ENCODE measurements around the gene APP.

The APP gene

GRCh38 chr21:25913479-25913878 is 257.1 kb downstream of the APP start:
- H3K27me3 Mint-ChIP-seq = no peaks in the 10 kb centered on the region
- no peak overlapping the region for H3K27ac Mint-ChIP-seq
- H3K4me1 Mint-ChIP-seq (ENCODE audit: low read depth) = no peaks in the 10 kb centered on the region
- no peaks in the 10 kb centered on the region for H3K9me3 Mint-ChIP-seq (ENCODE audit: low read depth)
- H3K36me3 Mint-ChIP-seq = peaks cover 13% of the 10 kb centered on the region
- H3K4me3 Mint-ChIP-seq = no peak overlapping the region

GRCh38 chr21:25912402-25912746 is 258.2 kb downstream of the APP start:
- Mint-ChIP-seq H3K4me3 (no peak overlapping the region), H3K9me3 (ENCODE audit: low read depth) (no peaks in the 10 kb centered on the region), H3K27ac (no peak overlapping the region), H3K4me1 (ENCODE audit: low read depth) (no peaks in the 10 kb centered on the region), H3K27me3 (no peaks in the 10 kb centered on the region), H3K36me3 (peaks cover 8% of the 10 kb centered on the region)

- Mint-ChIP-seq H3K27ac (no peak overlapping the region), H3K36me3 (peaks cover 8% of the 10 kb centered on the region), H3K4me3 (no peak overlapping the region), H3K4me1 (ENCODE audit: low read depth) (no peaks in the 10 kb centered on the region), H3K27me3 (no peaks in the 10 kb centered on the region), H3K9me3 (ENCODE audit: low read depth) (no peaks in the 10 kb centered on the region)
Measured at GRCh38 chr21:25911730-25912401, 258.7 kb downstream of the APP start.

GRCh38 chr21:25910809-25911208 is 259.8 kb downstream of the APP start:
- Mint-ChIP-seq H3K27ac (no peak overlapping the region), H3K4me1 (ENCODE audit: low read depth) (no peaks in the 10 kb centered on the region), H3K36me3 (peaks cover 8% of the 10 kb centered on the region), H3K9me3 (ENCODE audit: low read depth) (no peaks in the 10 kb centered on the region), H3K4me3 (no peak overlapping the region), H3K27me3 (no peaks in the 10 kb centered on the region)

- peaks cover 6% of the 10 kb centered on the region for H3K36me3 Mint-ChIP-seq
- H3K27ac Mint-ChIP-seq = no peak overlapping the region
- no peak overlapping the region for H3K4me3 Mint-ChIP-seq
- no peaks in the 10 kb centered on the region for H3K9me3 Mint-ChIP-seq (ENCODE audit: low read depth)
- no peaks in the 10 kb centered on the region for H3K4me1 Mint-ChIP-seq (ENCODE audit: low read depth)
- H3K27me3 Mint-ChIP-seq = no peaks in the 10 kb centered on the region
Measured at GRCh38 chr21:25909341-25909740, 261.2 kb downstream of the APP start.

- no peaks in the 10 kb centered on the region for H3K9me3 Mint-ChIP-seq (ENCODE audit: low read depth)
- H3K4me3 Mint-ChIP-seq = no peak overlapping the region
- no peaks in the 10 kb centered on the region for H3K4me1 Mint-ChIP-seq (ENCODE audit: low read depth)
- H3K27me3 Mint-ChIP-seq = no peaks in the 10 kb centered on the region
- H3K27ac Mint-ChIP-seq = no peak overlapping the region
- peaks cover 6% of the 10 kb centered on the region for H3K36me3 Mint-ChIP-seq
Measured at GRCh38 chr21:25908495-25908894, 262.1 kb downstream of the APP start.

- Mint-ChIP-seq H3K36me3 (peaks cover 6% of the 10 kb centered on the region), H3K4me1 (ENCODE audit: low read depth) (no peaks in the 10 kb centered on the region), H3K27me3 (no peaks in the 10 kb centered on the region), H3K9me3 (ENCODE audit: low read depth) (no peaks in the 10 kb centered on the region), H3K27ac (no peak overlapping the region), H3K4me3 (no peak overlapping the region)
Measured at GRCh38 chr21:25907573-25908275, 262.8 kb downstream of the APP start.

GRCh38 chr21:25906587-25906986 is 264.0 kb downstream of the APP start:
- no peak overlapping the region for H3K27ac Mint-ChIP-seq
- no peak overlapping the region for H3K4me3 Mint-ChIP-seq
- no peaks in the 10 kb centered on the region for H3K4me1 Mint-ChIP-seq (ENCODE audit: low read depth)
- peaks cover 3% of the 10 kb centered on the region for H3K36me3 Mint-ChIP-seq
- no peaks in the 10 kb centered on the region for H3K9me3 Mint-ChIP-seq (ENCODE audit: low read depth)
- H3K27me3 Mint-ChIP-seq = no peaks in the 10 kb centered on the region

GRCh38 chr21:25905126-25905525 is 265.4 kb downstream of the APP start:
- no peaks in the 10 kb centered on the region for H3K9me3 Mint-ChIP-seq (ENCODE audit: low read depth)

GRCh38 chr21:25904044-25904695 is 266.4 kb downstream of the APP start:
- Mint-ChIP-seq H3K27ac (no peak overlapping the region), H3K4me3 (no peak overlapping the region), H3K36me3 (no peaks in the 10 kb centered on the region), H3K27me3 (no peaks in the 10 kb centered on the region), H3K4me1 (ENCODE audit: low read depth) (no peaks in the 10 kb centered on the region), H3K9me3 (ENCODE audit: low read depth) (no peaks in the 10 kb centered on the region)

More at GRCh38 chr21:25905126-25905525, 265.4 kb downstream of the APP start:
- Mint-ChIP-seq H3K36me3 (peaks cover 2% of the 10 kb centered on the region), H3K27ac (no peak overlapping the region), H3K27me3 (no peaks in the 10 kb centered on the region), H3K4me1 (ENCODE audit: low read depth) (no peaks in the 10 kb centered on the region), H3K4me3 (no peak overlapping the region)

- Mint-ChIP-seq H3K9me3 (ENCODE audit: low read depth) (no peaks in the 10 kb centered on the region), H3K27ac (no peak overlapping the region), H3K36me3 (no peaks in the 10 kb centered on the region), H3K4me3 (no peak overlapping the region), H3K27me3 (no peaks in the 10 kb centered on the region), H3K4me1 (ENCODE audit: low read depth) (no peaks in the 10 kb centered on the region)
Measured at GRCh38 chr21:25903607-25904006, 267.0 kb downstream of the APP start.

- no peak overlapping the region for H3K4me3 Mint-ChIP-seq
- peaks cover 3% of the 10 kb centered on the region for H3K4me1 Mint-ChIP-seq (ENCODE audit: low read depth)
- no peaks in the 10 kb centered on the region for H3K27me3 Mint-ChIP-seq
- no peaks in the 10 kb centered on the region for H3K36me3 Mint-ChIP-seq
- H3K9me3 Mint-ChIP-seq (ENCODE audit: low read depth) = no peaks in the 10 kb centered on the region
- H3K27ac Mint-ChIP-seq = no peak overlapping the region
Measured at GRCh38 chr21:25901330-25901979, 269.1 kb downstream of the APP start.

- H3K9me3 Mint-ChIP-seq (ENCODE audit: low read depth) = no peaks in the 10 kb centered on the region
- no peak overlapping the region for H3K4me3 Mint-ChIP-seq
- no peak overlapping the region for H3K27ac Mint-ChIP-seq
- H3K27me3 Mint-ChIP-seq = no peaks in the 10 kb centered on the region
- peaks cover 10% of the 10 kb centered on the region for H3K4me1 Mint-ChIP-seq (ENCODE audit: low read depth)
- peaks cover 7% of the 10 kb centered on the region for H3K36me3 Mint-ChIP-seq
Measured at GRCh38 chr21:25898671-25899070, 271.9 kb downstream of the APP start.

- H3K27me3 Mint-ChIP-seq = no peaks in the 10 kb centered on the region
- peaks cover 10% of the 10 kb centered on the region for H3K4me1 Mint-ChIP-seq (ENCODE audit: low read depth)
- H3K36me3 Mint-ChIP-seq = peaks cover 11% of the 10 kb centered on the region
- no peak overlapping the region for H3K4me3 Mint-ChIP-seq
- no peak overlapping the region for H3K27ac Mint-ChIP-seq
- H3K9me3 Mint-ChIP-seq (ENCODE audit: low read depth) = no peaks in the 10 kb centered on the region
Measured at GRCh38 chr21:25897383-25897782, 273.2 kb downstream of the APP start.

- Mint-ChIP-seq H3K9me3 (ENCODE audit: low read depth) (no peaks in the 10 kb centered on the region), H3K4me3 (no peak overlapping the region), H3K4me1 (ENCODE audit: low read depth) (peaks cover 10% of the 10 kb centered on the region), H3K27ac (no peak overlapping the region), H3K27me3 (no peaks in the 10 kb centered on the region), H3K36me3 (peaks cover 11% of the 10 kb centered on the region)
Measured at GRCh38 chr21:25896501-25897056, 274.0 kb downstream of the APP start.
